MG63 (cell line): Measurements from ENCODE around the gene XPNPEP1. TPM values are rescaled to one million over a fixed set of nuclear protein-coding genes. Genes with fewer than 3 reads are reported as not detected.

Experiments
- DNase-seq: peaks from one replicate; pipeline ENCODE4 v3.0.0-alpha.2; 2020
- H3K27me3 ChIP-seq: fragments of 250-450 bp; sonication (Bioruptor Pico); 2 replicates; pipeline ENCODE4 v1.5.1; 2020; ENCODE audit warnings: mild to moderate bottlenecking, moderate library complexity
- H3K36me3 ChIP-seq: fragments of 250-450 bp; sonication (Bioruptor Pico); 2 replicates; pipeline ENCODE4 v1.5.1; 2020; ENCODE audit warnings: mild to moderate bottlenecking, moderate library complexity
- H3K4me3 ChIP-seq: fragments of 250-450 bp; sonication (Bioruptor Pico); 2 replicates; pipeline ENCODE4 v1.5.1; 2020; ENCODE audit warnings: mild to moderate bottlenecking, moderate library complexity
- H3K9me3 ChIP-seq: fragments of 250-450 bp; sonication (Bioruptor Pico); 2 replicates; pipeline ENCODE4 v1.5.1; 2020; ENCODE audit warnings: mild to moderate bottlenecking, moderate library complexity
- total RNA-seq: library from RNA; depleted of rRNA; stranded (reverse); fragments of >200 nt; shearing (Covaris generic); gene quantifications from 2 replicates; pipeline ENCODE4 v1.2.3, GENCODE V29; 2014; ENCODE audit warnings: low replicate concordance

XPNPEP1 gene
- total RNA-seq, 1 experiment from 2014 or later: 63.4 TPM

- H3K9me3 ChIP-seq: 0 out of 2 replicates have a peak, but pooled peaks cover 2% of the 10 kb centered on the region
- no peak overlapping the region for H3K4me3 ChIP-seq
- peaks cover 38% of the 10 kb centered on the region for H3K36me3 ChIP-seq
- DNase-seq: peak; percentile 28
- H3K27me3 ChIP-seq: no peaks in the 10 kb centered on the region
Observed at GRCh38 chr10:109912335-109913281, 10.7 kb downstream of the XPNPEP1 start.

- no peak overlapping the region for H3K4me3 ChIP-seq
- no peaks in the 10 kb centered on the region for H3K9me3 ChIP-seq
- no peak for DNase-seq
- no peaks in the 10 kb centered on the region for H3K27me3 ChIP-seq
- peaks cover 40% of the 10 kb centered on the region for H3K36me3 ChIP-seq
Observed at GRCh38 chr10:109911903-109912302, 11.4 kb downstream of the XPNPEP1 start.

GRCh38 chr10:109906316-109906715 is 17.0 kb downstream of the XPNPEP1 start:
- DNase-seq: no peak
- peaks cover 50% of the 10 kb centered on the region for H3K36me3 ChIP-seq
- H3K4me3 ChIP-seq: no peak overlapping the region
- no peaks in the 10 kb centered on the region for H3K27me3 ChIP-seq
- H3K9me3 ChIP-seq: no peaks in the 10 kb centered on the region

- Histone ChIP-seq H3K27me3 (no peaks in the 10 kb centered on the region), H3K36me3 (peaks cover 41% of the 10 kb centered on the region), H3K9me3 (no peaks in the 10 kb centered on the region), H3K4me3 (no peak overlapping the region)
- no peak for DNase-seq
Observed at GRCh38 chr10:109904397-109904796, 18.9 kb downstream of the XPNPEP1 start.

- Histone ChIP-seq H3K36me3 (peaks cover 43% of the 10 kb centered on the region), H3K27me3 (no peaks in the 10 kb centered on the region), H3K4me3 (no peak overlapping the region), H3K9me3 (no peaks in the 10 kb centered on the region)
- peak; percentile 55 for DNase-seq
Observed at GRCh38 chr10:109902992-109903947, 20.0 kb downstream of the XPNPEP1 start.

- Histone ChIP-seq H3K4me3 (no peak overlapping the region), H3K36me3 (peaks cover 24% of the 10 kb centered on the region), H3K27me3 (no peaks in the 10 kb centered on the region), H3K9me3 (no peaks in the 10 kb centered on the region)
- DNase-seq: peak; percentile 57
Observed at GRCh38 chr10:109899356-109900331, 23.7 kb downstream of the XPNPEP1 start.

GRCh38 chr10:109898666-109899355 is 24.5 kb downstream of the XPNPEP1 start:
- H3K4me3 ChIP-seq: no peak overlapping the region
- H3K36me3 ChIP-seq: peaks cover 24% of the 10 kb centered on the region
- DNase-seq: peak; percentile 70
- H3K27me3 ChIP-seq: no peaks in the 10 kb centered on the region
- H3K9me3 ChIP-seq: no peaks in the 10 kb centered on the region

GRCh38 chr10:109898007-109898406 is 25.3 kb downstream of the XPNPEP1 start:
- Histone ChIP-seq H3K4me3 (no peak overlapping the region), H3K36me3 (peaks cover 24% of the 10 kb centered on the region), H3K27me3 (no peaks in the 10 kb centered on the region), H3K9me3 (no peaks in the 10 kb centered on the region)
- DNase-seq: no peak

GRCh38 chr10:109895848-109896247 is 27.5 kb downstream of the XPNPEP1 start:
- Histone ChIP-seq H3K27me3 (no peaks in the 10 kb centered on the region), H3K4me3 (no peak overlapping the region), H3K9me3 (no peaks in the 10 kb centered on the region), H3K36me3 (peaks cover 25% of the 10 kb centered on the region)
- DNase-seq: no peak

- Histone ChIP-seq H3K27me3 (no peaks in the 10 kb centered on the region), H3K36me3 (peaks cover 31% of the 10 kb centered on the region), H3K9me3 (no peaks in the 10 kb centered on the region), H3K4me3 (no peak overlapping the region)
- peak; percentile 63 for DNase-seq
Observed at GRCh38 chr10:109895095-109895818, 28.1 kb downstream of the XPNPEP1 start.

- no peak overlapping the region for H3K4me3 ChIP-seq
- H3K36me3 ChIP-seq: peaks cover 31% of the 10 kb centered on the region
- H3K27me3 ChIP-seq: no peaks in the 10 kb centered on the region
- peak; percentile 85 for DNase-seq
- no peaks in the 10 kb centered on the region for H3K9me3 ChIP-seq
Observed at GRCh38 chr10:109894516-109894915, 28.8 kb downstream of the XPNPEP1 start.

GRCh38 chr10:109893386-109893785 is 29.9 kb downstream of the XPNPEP1 start:
- Histone ChIP-seq H3K36me3 (peaks cover 28% of the 10 kb centered on the region), H3K4me3 (no peak overlapping the region), H3K9me3 (no peaks in the 10 kb centered on the region), H3K27me3 (no peaks in the 10 kb centered on the region)
- no peak for DNase-seq

GRCh38 chr10:109892931-109893330 is 30.4 kb downstream of the XPNPEP1 start:
- H3K36me3 ChIP-seq: peaks cover 23% of the 10 kb centered on the region
- H3K4me3 ChIP-seq: no peak overlapping the region
- no peaks in the 10 kb centered on the region for H3K9me3 ChIP-seq
- DNase-seq: no peak
- H3K27me3 ChIP-seq: no peaks in the 10 kb centered on the region

- peak; percentile 27 for DNase-seq
- no peaks in the 10 kb centered on the region for H3K9me3 ChIP-seq
- no peaks in the 10 kb centered on the region for H3K27me3 ChIP-seq
- H3K36me3 ChIP-seq: peaks cover 27% of the 10 kb centered on the region
- no peak overlapping the region for H3K4me3 ChIP-seq
Observed at GRCh38 chr10:109892117-109892516, 31.2 kb downstream of the XPNPEP1 start.

GRCh38 chr10:109891105-109891504 is 32.2 kb downstream of the XPNPEP1 start:
- Histone ChIP-seq H3K27me3 (no peaks in the 10 kb centered on the region), H3K36me3 (peaks cover 27% of the 10 kb centered on the region), H3K4me3 (no peak overlapping the region), H3K9me3 (no peaks in the 10 kb centered on the region)
- DNase-seq: peak; percentile 39
